Measurements from ENCODE around the gene CHADL.

GRCh38 chr22:41215409-41215808, 25.3 kb downstream of the CHADL start:
- no peak for TF ChIP-seq POLR2A (IDR thresholded peaks at IDR 0.05)
- no peak for TF ChIP-seq POLR2AphosphoS5 (IDR thresholded peaks at IDR 0.05; ENCODE audit: insufficient read depth in 1 of 2, low read depth in 1 of 2)
